CD14-positive monocyte (primary cell): Measurements from ENCODE around the gene IKBKE. TPM values are rescaled to one million over a fixed set of nuclear protein-coding genes. Genes with fewer than 3 reads are reported as not detected.

Source experiments
- DNase-seq, 3 donors: peaks; one replicate each; pipeline ENCODE4 v3.0.0-alpha.2; 2011 to 2022
- H2AFZ ChIP-seq: 2 replicates; pipeline ENCODE4 v1.6.0; 2012; ENCODE audit warnings: mild to moderate bottlenecking, low read depth, low read length, inconsistent platforms; ENCODE audit not compliant: insufficient read depth, poor library complexity, severe bottlenecking
- H3K27ac ChIP-seq, 2 donors: 1 replicate in 1 of 2; 2 replicates in 1 of 2; pipeline ENCODE4 v1.5.1; 2012 to 2013; ENCODE audit warnings: low read length in 2 of 2, control low read depth in 1 of 2, inconsistent platforms in 1 of 2, low read depth in 1 of 2, mild to moderate bottlenecking in 1 of 2
- H3K27me3 ChIP-seq, 2 donors: one replicate each; pipeline versions ENCODE4 v1.6.0 to v1.6.1; 2011 to 2013; ENCODE audit warnings: low read length in 2 of 2; ENCODE audit not compliant: control insufficient read depth in 2 of 2, insufficient read depth in 2 of 2
- H3K36me3 ChIP-seq, 2 donors: replicated peaks in 1 of 2; 1 replicate in 1 of 2; 2 replicates in 1 of 2; pipeline versions ENCODE4 v1.5.1 to v1.6.1; 2012 to 2013; ENCODE audit warnings: low read length in 2 of 2, control low read depth in 1 of 2, inconsistent platforms in 1 of 2, mild to moderate bottlenecking in 1 of 2; ENCODE audit not compliant: insufficient read depth in 2 of 2, control insufficient read depth in 1 of 2
- H3K4me1 ChIP-seq, 2 donors: 1 replicate in 1 of 2; 2 replicates in 1 of 2; pipeline versions ENCODE4 v1.5.1 to v1.6.1; 2012 to 2013; ENCODE audit warnings: low read length in 2 of 2, control low read depth in 1 of 2, inconsistent platforms in 1 of 2, mild to moderate bottlenecking in 1 of 2, moderate library complexity in 1 of 2; ENCODE audit not compliant: insufficient read depth in 2 of 2, control insufficient read depth in 1 of 2
- H3K4me2 ChIP-seq: replicated peaks from 2 replicates; pipeline ENCODE3; 2012; ENCODE audit warnings: low read length, moderate library complexity, mild to moderate bottlenecking; ENCODE audit not compliant: poor library complexity, severe bottlenecking; ENCODE audit errors: extremely low read depth
- H3K4me3 ChIP-seq, 3 experiments: fragments of 200-600 bp in 1 of 3; sonication (generic) in 1 of 3; replicated peaks in 1 of 3; 1 replicate in 2 of 3; 2 replicates in 1 of 3; pipeline ENCODE4 v1.5.1; 2011 to 2013; ENCODE audit warnings: low read length in 3 of 3, mild to moderate bottlenecking in 3 of 3, control low read depth in 2 of 3, low read depth in 2 of 3, inconsistent platforms in 1 of 3, moderate library complexity in 1 of 3
- H3K79me2 ChIP-seq: 2 replicates; pipeline ENCODE4 v1.6.0; 2012; ENCODE audit warnings: mild to moderate bottlenecking, control low read depth, inconsistent platforms, low read length, moderate library complexity; ENCODE audit not compliant: insufficient read depth
- H3K9ac ChIP-seq: 2 replicates; pipeline ENCODE4 v1.6.0; 2017; ENCODE audit warnings: low read length, mild to moderate bottlenecking; ENCODE audit not compliant: insufficient read depth, poor library complexity, severe bottlenecking
- H3K9me3 ChIP-seq, 2 donors: replicated peaks in 1 of 2; 1 replicate in 1 of 2; 2 replicates in 1 of 2; pipeline versions ENCODE4 v1.5.1 to v1.6.1; 2012 to 2013; ENCODE audit warnings: low read length in 2 of 2, control low read depth in 1 of 2; ENCODE audit not compliant: control insufficient read depth in 1 of 2, insufficient read depth in 1 of 2
- H4K20me1 ChIP-seq: 2 replicates; pipeline ENCODE4 v1.6.0; 2012; ENCODE audit warnings: mild to moderate bottlenecking, low read length, control low read depth, moderate library complexity; ENCODE audit not compliant: insufficient read depth
- H3K27ac Mint-ChIP-seq, 7 donors: one replicate each; pipeline ENCODE4 v1.8.0; 2020; ENCODE audit warnings: mild to moderate bottlenecking in 7 of 7, mixed read lengths in 7 of 7, moderate library complexity in 6 of 7, inconsistent platforms in 2 of 7
- H3K27me3 Mint-ChIP-seq, 3 donors: one replicate each; pipeline ENCODE4 v1.8.0; 2021 to 2022; ENCODE audit warnings: low read depth in 3 of 3, mild to moderate bottlenecking in 3 of 3, mixed read lengths in 3 of 3, moderate library complexity in 3 of 3, inconsistent platforms in 1 of 3
- H3K36me3 Mint-ChIP-seq, 2 donors: one replicate each; pipeline ENCODE4 v1.8.0; 2020; ENCODE audit warnings: mixed read lengths in 2 of 2, inconsistent platforms in 1 of 2, mild to moderate bottlenecking in 1 of 2
- H3K4me1 Mint-ChIP-seq: one replicate; pipeline ENCODE4 v1.8.0; 2020; ENCODE audit warnings: mild to moderate bottlenecking, mixed read lengths
- H3K4me3 Mint-ChIP-seq, 2 donors: one replicate each; pipeline ENCODE4 v1.8.0; 2020; ENCODE audit warnings: mild to moderate bottlenecking in 2 of 2, mixed read lengths in 2 of 2, moderate library complexity in 1 of 2
- H3K9me3 Mint-ChIP-seq, 7 donors: one replicate each; pipeline ENCODE4 v1.8.0; 2020 to 2022; ENCODE audit warnings: mixed read lengths in 7 of 7, mild to moderate bottlenecking in 6 of 7, moderate library complexity in 6 of 7, inconsistent platforms in 2 of 7
- WGBS: methylation state at CpG from one replicate; pipeline ENCODE4 v1.1.5; 2013; ENCODE audit warnings: missing lambda C conversion rate; ENCODE audit not compliant: insufficient coverage; 5-methylcytosine and 5-hydroxymethylcytosine counted together
- intact Hi-C, 2 donors: fragments of 100-400 bp; cut with micrococcal nuclease; formaldehyde crosslinking; loops; one replicate each; pipeline versions ENCODE4 v1.15.0 to v1.15.1; 2023
- polyA plus RNA-seq, 3 donors: library from polyadenylated mRNA; depleted of rRNA in 1 of 3; unstranded in 2 of 3; stranded (reverse) in 1 of 3; fragments of 300-500 nt in 2 of 3; fragments of >200 nt in 1 of 3; fragmentation: Illumina TruSeq in 2 of 3; gene quantifications; 1 replicate in 2 of 3; 2 replicates in 1 of 3; pipeline ENCODE4 v1.2.3, GENCODE V29; 2012 to 2021
- TF ChIP-seq, protein P1 (sequence below): fragments of 200-600 bp; IDR thresholded peaks from one replicate; pipeline ENCODE4 v1.8.0; 2022; ENCODE audit warnings: antibody characterized with exemption, mild to moderate bottlenecking

IKBKE gene
- polyA plus RNA-seq, 3 donors, result 35.6 to 40.7 (median 37.6) TPM

- peaks cover 0 to 2% (median 0%) of the 10 kb centered on the region in 3 donors for H3K27me3 Mint-ChIP-seq
- peaks cover 90 to 93% of the 10 kb centered on the region in 2 donors for H3K36me3 Mint-ChIP-seq
- Histone ChIP-seq H3K27ac (peak overlapping the region in 1 of 2 donors; percentile 23), H3K36me3 (peaks cover 92 to 97% of the 10 kb centered on the region in 2 donors), H3K9ac (no peak overlapping the region), H3K4me1 (no peaks in the 10 kb centered on the region), H3K9me3 (no peaks in the 10 kb centered on the region), H2AFZ (no peak overlapping the region), H4K20me1 (peaks cover 7% of the 10 kb centered on the region), H3K4me3 (no peak overlapping the region), H3K27me3 (no peaks in the 10 kb centered on the region), H3K4me2 (no peak overlapping the region), H3K79me2 (no peaks in the 10 kb centered on the region)
- DNase-seq, result peak in 2 of 3 donors; percentile 1 to 12
- WGBS, result 80% methylated on average over 1 of the region's 1 CpG
- intact Hi-C loops, result loop anchor here in 1 of 2 donors (10.0 kb wide), 1 partner anchor 291 kb away; no protein-coding TSS in a partner anchor
- TF ChIP-seq, protein P1, sequence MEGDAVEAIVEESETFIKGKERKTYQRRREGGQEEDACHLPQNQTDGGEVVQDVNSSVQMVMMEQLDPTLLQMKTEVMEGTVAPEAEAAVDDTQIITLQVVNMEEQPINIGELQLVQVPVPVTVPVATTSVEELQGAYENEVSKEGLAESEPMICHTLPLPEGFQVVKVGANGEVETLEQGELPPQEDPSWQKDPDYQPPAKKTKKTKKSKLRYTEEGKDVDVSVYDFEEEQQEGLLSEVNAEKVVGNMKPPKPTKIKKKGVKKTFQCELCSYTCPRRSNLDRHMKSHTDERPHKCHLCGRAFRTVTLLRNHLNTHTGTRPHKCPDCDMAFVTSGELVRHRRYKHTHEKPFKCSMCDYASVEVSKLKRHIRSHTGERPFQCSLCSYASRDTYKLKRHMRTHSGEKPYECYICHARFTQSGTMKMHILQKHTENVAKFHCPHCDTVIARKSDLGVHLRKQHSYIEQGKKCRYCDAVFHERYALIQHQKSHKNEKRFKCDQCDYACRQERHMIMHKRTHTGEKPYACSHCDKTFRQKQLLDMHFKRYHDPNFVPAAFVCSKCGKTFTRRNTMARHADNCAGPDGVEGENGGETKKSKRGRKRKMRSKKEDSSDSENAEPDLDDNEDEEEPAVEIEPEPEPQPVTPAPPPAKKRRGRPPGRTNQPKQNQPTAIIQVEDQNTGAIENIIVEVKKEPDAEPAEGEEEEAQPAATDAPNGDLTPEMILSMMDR, result no peak
- peak overlapping the region in 1 of 7 donors; percentile 50 for H3K27ac Mint-ChIP-seq
- H3K4me3 Mint-ChIP-seq, result no peak overlapping the region
- H3K4me1 Mint-ChIP-seq, result no peaks in the 10 kb centered on the region
- H3K9me3 Mint-ChIP-seq, result no peaks in the 10 kb centered on the region
Observed at GRCh38 chr1:206435445-206435844, 34.8 kb upstream of the IKBKE start.

DNA sequence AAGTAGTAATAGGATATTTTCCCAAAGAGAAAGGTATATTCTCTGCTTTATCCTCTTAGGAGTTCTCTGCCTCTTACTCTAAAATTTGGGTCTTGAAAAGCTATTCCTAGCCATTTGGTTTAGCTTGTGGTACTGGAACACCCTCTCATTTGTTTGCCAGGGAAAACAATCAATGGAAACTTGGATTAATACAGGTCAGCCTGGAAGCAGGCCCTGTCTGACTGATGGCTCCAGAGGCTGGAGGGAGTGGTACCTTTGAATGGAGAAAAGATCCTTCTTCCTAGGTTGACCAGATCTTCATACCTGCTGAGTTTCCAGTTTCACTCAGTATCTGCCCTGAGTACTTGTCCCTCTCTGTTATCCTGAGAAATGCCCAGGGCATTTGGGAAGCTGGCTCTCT lies 31.7 kb upstream of the IKBKE start:
- H3K27ac ChIP-seq, result peak overlapping the region in 1 of 2 donors; percentile 21
- peaks cover 94 to 98% of the 10 kb centered on the region in 2 donors for H3K36me3 ChIP-seq

More for the DNA sequence above, 31.7 kb upstream of the IKBKE start:
- TF ChIP-seq, protein P1, result no peak
- no peaks in the 10 kb centered on the region for H3K4me1 Mint-ChIP-seq
- no peak overlapping the region for H3K4me2 ChIP-seq
- H3K27me3 ChIP-seq, result no peaks in the 10 kb centered on the region
- no peaks in the 10 kb centered on the region for H3K79me2 ChIP-seq
- H3K36me3 Mint-ChIP-seq, result peaks cover 92 to 94% of the 10 kb centered on the region in 2 donors
- no peak for DNase-seq
- H2AFZ ChIP-seq, result no peak overlapping the region
- H3K4me1 ChIP-seq, result no peaks in the 10 kb centered on the region
- H3K4me3 Mint-ChIP-seq, result no peak overlapping the region
- no peaks in the 10 kb centered on the region for H3K9me3 ChIP-seq
- intact Hi-C loops, result loop anchor here in 1 of 2 donors (10.0 kb wide), 1 partner anchor 294 kb away; no protein-coding TSS in a partner anchor
- no peak overlapping the region for H3K4me3 ChIP-seq
- peak overlapping the region in 3 of 7 donors; percentile 16 to 55 (median 24) for H3K27ac Mint-ChIP-seq
- peaks cover 3% of the 10 kb centered on the region for H4K20me1 ChIP-seq
- H3K27me3 Mint-ChIP-seq, result peaks cover 0 to 5% (median 1%) of the 10 kb centered on the region in 3 donors
- no peak overlapping the region for H3K9ac ChIP-seq
- no peaks in the 10 kb centered on the region for H3K9me3 Mint-ChIP-seq
